Stomach (tissue), 9 donors: ENCODE results near the gene UBAC2. TPM values are rescaled to one million over a fixed set of nuclear protein-coding genes. Genes with fewer than 3 reads are reported as not detected.

Experiments
- DNase-seq, 2 donors: peaks; one replicate each; pipeline versions ENCODE4 v3.0.0 to v3.0.0-alpha.2; 2013 to 2019
- H3K27ac ChIP-seq, 5 donors: fragments of 200-600 bp in 4 of 5; sonication (generic) in 4 of 5; one replicate each; pipeline ENCODE4 v1.5.1; 2013 to 2019; ENCODE audit warnings: mild to moderate bottlenecking in 1 of 5, moderate library complexity in 1 of 5
- H3K27me3 ChIP-seq, 3 donors: fragments of 200-600 bp; sonication (generic); one replicate each; pipeline ENCODE4 v1.5.1; 2017 to 2019; ENCODE audit warnings: mixed run types in 1 of 3
- H3K36me3 ChIP-seq, 4 donors: fragments of 200-600 bp; sonication (generic); 1 replicate in 3 of 4; 2 replicates in 1 of 4; pipeline ENCODE4 v1.5.1; 2016 to 2019
- H3K4me1 ChIP-seq, 4 donors: fragments of 200-600 bp; sonication (generic); one replicate each; pipeline ENCODE4 v1.5.1; 2016 to 2019
- H3K4me3 ChIP-seq, 4 donors: fragments of 200-600 bp; sonication (generic) in 3 of 4; one replicate each; pipeline ENCODE4 v1.5.1; 2016 to 2019; ENCODE audit warnings: mild to moderate bottlenecking in 1 of 4
- H3K9me3 ChIP-seq, 4 donors: fragments of 200-600 bp; sonication (generic); one replicate each; pipeline ENCODE4 v1.5.1; 2016 to 2019
- CTCF ChIP-seq, 7 experiments: fragments of 450-650 bp in 4 of 7; fragments of 200-600 bp in 3 of 7; sonication (generic) in 3 of 7; IDR thresholded peaks; one replicate each; pipeline ENCODE4 v1.5.1; 2016 to 2019; ENCODE audit warnings: antibody characterized with exemption in 7 of 7, control low read depth in 2 of 7, mild to moderate bottlenecking in 1 of 7
- EP300 ChIP-seq: sonication (generic); formaldehyde crosslinking; IDR thresholded peaks from one replicate; pipeline ENCODE4 v1.6.1; 2017; ENCODE audit warnings: antibody characterized with exemption
- POLR2A ChIP-seq, 4 donors: fragments of 450-650 bp; IDR thresholded peaks; one replicate each; pipeline ENCODE4 v1.6.1; 2016; ENCODE audit warnings: antibody characterized with exemption in 4 of 4, control low read depth in 2 of 4, mild to moderate bottlenecking in 1 of 4, moderate library complexity in 1 of 4
- POLR2AphosphoS5 ChIP-seq, 3 donors: sonication (generic); formaldehyde crosslinking; IDR thresholded peaks; one replicate each; pipeline ENCODE4 v1.6.1; 2016; ENCODE audit warnings: antibody characterized with exemption in 3 of 3
- WGBS, 5 donors: extraction: QIAGEN DNeasy Blood & Tissue Kit in 3 of 5; methylation state at CpG; one replicate each; pipeline versions ENCODE4 v1.1.5 to v1.1.7; 2013 to 2018; 5-methylcytosine and 5-hydroxymethylcytosine counted together
- intact Hi-C: fragments of 100-400 bp; cut with DNase I; formaldehyde crosslinking; loops from one replicate; pipeline ENCODE4 v1.15.1; 2023; ENCODE audit warnings: low total_unique reads
- polyA plus RNA-seq, 3 donors: library from polyadenylated mRNA; stranded (reverse); fragments of 200-250 nt; gene quantifications; one replicate each; pipeline ENCODE4 v1.2.3, GENCODE V29; 2013
- total RNA-seq, 5 donors: library from RNA; depleted of rRNA; stranded (reverse); fragments of >200 nt; gene quantifications; one replicate each; pipeline versions ENCODE4 v1.1.0 to v1.2.3, GENCODE V29; 2014 to 2016
- donor health status: healthy with polysubstance abuse.
- donor health status: Bipolar disorder and iron deficiency.
- donor health status: healthy.

UBAC2 gene
- total and polyA plus RNA-seq, 8 donors: 18.1 to 68.8 (median 40.1) TPM

GRCh38 chr13:99279637-99280036 is 79.0 kb downstream of the UBAC2 start:
- intact Hi-C loops: no loop called here

GRCh38 chr13:99280166-99280565 is 79.5 kb downstream of the UBAC2 start:
- no peaks in the 10 kb centered on the region for H3K9me3 ChIP-seq
- H3K27me3 ChIP-seq: no peaks in the 10 kb centered on the region
- no peak overlapping the region for H3K4me3 ChIP-seq
- WGBS, 5 donors: 76 to 95% (median 85%) methylated on average over 3 of the region's 3 CpGs
- peaks cover 0 to 18% (median 5%) of the 10 kb centered on the region in 4 donors for H3K36me3 ChIP-seq
- intact Hi-C loops: no loop called here
- peak overlapping the region in 2 of 5 donors; percentile 75 to 80 for H3K27ac ChIP-seq
- peaks cover 7 to 58% (median 24%) of the 10 kb centered on the region in 4 donors for H3K4me1 ChIP-seq
- no peak for DNase-seq
- no peak for TF ChIP-seq EP300
- no peak for TF ChIP-seq POLR2A (IDR thresholded peaks at IDR 0.05)
- TF ChIP-seq POLR2AphosphoS5 (IDR thresholded peaks at IDR 0.05): no peak
- no peak for TF ChIP-seq CTCF (IDR thresholded peaks at IDR 0.05)

More at GRCh38 chr13:99279637-99280036, 79.0 kb downstream of the UBAC2 start:
- Histone ChIP-seq H3K9me3 (no peaks in the 10 kb centered on the region), H3K27ac (peak overlapping the region in 2 of 5 donors; percentile 75 to 80), H3K4me1 (peaks cover 4 to 57% (median 22%) of the 10 kb centered on the region in 4 donors), H3K4me3 (no peak overlapping the region), H3K27me3 (no peaks in the 10 kb centered on the region), H3K36me3 (peaks cover 0 to 18% (median 6%) of the 10 kb centered on the region in 4 donors)
- TF ChIP-seq POLR2AphosphoS5 (IDR thresholded peaks at IDR 0.05): no peak
- no peak for DNase-seq
- WGBS, 5 donors: 89 to 99% (median 94%) methylated on average over 2 of the region's 2 CpGs

GRCh38 chr13:99281811-99282263 is 81.2 kb downstream of the UBAC2 start:
- intact Hi-C loops: no loop called here
- Histone ChIP-seq H3K27me3 (no peaks in the 10 kb centered on the region), H3K4me3 (no peak overlapping the region), H3K4me1 (peaks cover 17 to 75% (median 37%) of the 10 kb centered on the region in 4 donors), H3K27ac (peak overlapping the region in 4 of 5 donors; percentile 65 to 80 (median 72)), H3K36me3 (peaks cover 0 to 12% (median under 1%) of the 10 kb centered on the region in 4 donors), H3K9me3 (no peaks in the 10 kb centered on the region)
- peak; percentile 50 to 51 for DNase-seq
- TF ChIP-seq POLR2AphosphoS5 (IDR thresholded peaks at IDR 0.05): peak in 1 of 3 donors; percentile 46
- TF ChIP-seq POLR2A (IDR thresholded peaks at IDR 0.05): no peak
- WGBS, 5 donors: 61 to 95% (median 86%) methylated on average over 5 of the region's 5 CpGs

- Histone ChIP-seq H3K4me3 (no peak overlapping the region), H3K4me1 (peaks cover 17 to 80% (median 41%) of the 10 kb centered on the region in 4 donors), H3K36me3 (peaks cover 0 to 12% (median 0%) of the 10 kb centered on the region in 4 donors), H3K27ac (peak overlapping the region in 4 of 5 donors; percentile 65 to 80 (median 72)), H3K9me3 (no peaks in the 10 kb centered on the region), H3K27me3 (no peaks in the 10 kb centered on the region)
- intact Hi-C loops: no loop called here
- 47 to 74% (median 70%) methylated on average over 1 of the region's 1 CpG for WGBS, 5 donors
- TF ChIP-seq POLR2A (IDR thresholded peaks at IDR 0.05) (no peak), POLR2AphosphoS5 (IDR thresholded peaks at IDR 0.05) (no peak), EP300 (no peak), CTCF (IDR thresholded peaks at IDR 0.05) (no peak)
- no peak for DNase-seq
Observed at GRCh38 chr13:99282264-99283231, 81.9 kb downstream of the UBAC2 start.

GRCh38 chr13:99285432-99286182 is 85.0 kb downstream of the UBAC2 start:
- H3K4me1 ChIP-seq: peaks cover 22 to 91% (median 55%) of the 10 kb centered on the region in 4 donors

More at GRCh38 chr13:99285432-99286182, 85.0 kb downstream of the UBAC2 start:
- H3K36me3 ChIP-seq: peaks cover 0 to 4% (median 0%) of the 10 kb centered on the region in 4 donors
- no peak for TF ChIP-seq POLR2AphosphoS5 (IDR thresholded peaks at IDR 0.05)
- no peak for TF ChIP-seq POLR2A (IDR thresholded peaks at IDR 0.05)
- no peak for TF ChIP-seq CTCF (IDR thresholded peaks at IDR 0.05)
- no peak for TF ChIP-seq EP300
- DNase-seq: peak in 1 of 2 donors; percentile 56
- H3K4me3 ChIP-seq: no peak overlapping the region
- intact Hi-C loops: no loop called here
- no peaks in the 10 kb centered on the region for H3K9me3 ChIP-seq
- H3K27me3 ChIP-seq: no peaks in the 10 kb centered on the region
- H3K27ac ChIP-seq: peak overlapping the region; percentile 2 to 74 (median 41)
- WGBS, 5 donors: 59 to 66% (median 62%) methylated on average over 10 of the region's 10 CpGs
